ENCODE results near the gene SAPCD1. TPM values are rescaled to one million over a fixed set of nuclear protein-coding genes. Genes with fewer than 3 reads are reported as not detected.

Gene SAPCD1
- total RNA-seq, 2 donors from 2014 or later, result not detected

DNA sequence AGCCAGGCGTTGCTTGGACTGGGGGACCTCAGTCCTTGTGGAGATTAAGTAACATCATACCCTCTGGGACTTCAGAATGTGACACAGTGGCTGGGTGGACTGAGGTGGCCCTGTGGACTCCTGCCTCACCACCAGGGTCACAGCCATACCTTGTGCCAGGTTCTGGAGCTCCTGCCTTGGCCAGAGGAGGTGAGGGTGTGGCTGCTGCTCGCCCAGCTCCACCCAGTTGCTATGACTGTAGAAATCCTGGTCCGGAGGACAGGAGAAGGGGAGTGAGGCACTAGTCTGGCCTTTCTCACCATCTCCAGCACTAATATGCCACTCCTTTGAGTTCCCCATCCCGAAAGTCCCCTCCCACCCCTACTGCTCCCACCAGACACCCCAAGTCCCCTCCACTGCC, 12.7 kb downstream of the SAPCD1 start:
- H3K27ac ChIP-seq, result no peak overlapping the region
- no peak overlapping the region for H3K4me3 ChIP-seq
- peaks cover 24% of the 10 kb centered on the region for H3K36me3 ChIP-seq
- H3K4me1 ChIP-seq, result peaks cover 0 to 17% of the 10 kb centered on the region in 2 donors
- no peaks in the 10 kb centered on the region for H3K27me3 ChIP-seq
- no peak for DNase-seq (ENCODE audit: low spot score)
- no peak for TF ChIP-seq CTCF (IDR thresholded peaks at IDR 0.05)
- H3K9me3 ChIP-seq, result no peaks in the 10 kb centered on the region

DNA sequence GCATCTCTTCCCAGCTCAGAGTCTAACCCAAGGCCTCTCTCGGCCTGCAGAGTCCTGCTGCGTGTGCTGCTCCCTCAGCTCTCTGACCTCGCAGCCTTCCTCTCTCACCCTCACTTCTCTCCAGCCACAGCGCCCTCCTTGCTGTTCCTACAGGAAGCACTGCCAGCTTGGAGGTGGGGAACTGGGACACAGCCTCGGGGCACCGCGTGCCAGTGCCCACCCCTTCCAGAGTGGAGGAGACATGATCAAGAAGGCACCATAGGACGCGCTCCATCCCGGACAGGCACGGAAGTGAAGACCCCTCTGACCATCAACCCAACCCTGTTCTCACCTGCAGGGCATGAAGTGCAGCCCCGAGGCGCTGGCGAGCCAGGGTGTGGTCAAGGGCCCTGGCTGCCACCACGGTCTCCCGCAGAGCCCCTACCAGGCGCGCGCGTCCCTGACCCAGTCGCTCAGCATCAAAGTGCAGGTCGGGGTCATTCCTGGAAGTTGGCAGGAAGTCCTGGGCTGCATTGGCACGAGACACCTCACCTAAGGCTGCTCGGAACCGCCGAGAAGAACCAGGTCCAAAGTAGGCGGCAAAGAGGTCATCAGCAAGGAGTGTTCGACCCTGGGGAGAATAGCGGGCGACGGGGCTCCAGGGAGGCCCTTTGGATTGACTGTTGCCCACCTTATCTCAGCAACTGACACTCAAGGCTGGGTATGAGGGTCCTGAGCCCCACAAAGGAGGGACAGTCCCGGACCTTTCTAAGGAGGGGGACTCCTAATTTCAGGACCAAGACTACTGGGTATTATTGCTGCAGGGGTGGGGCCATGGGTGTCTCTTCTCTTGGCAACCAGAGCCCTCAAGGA, 13.4 kb downstream of the SAPCD1 start:
- Histone ChIP-seq H3K36me3 (peaks cover 31% of the 10 kb centered on the region), H3K4me3 (no peak overlapping the region), H3K27me3 (no peaks in the 10 kb centered on the region), H3K9me3 (no peaks in the 10 kb centered on the region), H3K4me1 (peaks cover 0 to 17% of the 10 kb centered on the region in 2 donors), H3K27ac (peak overlapping the region; percentile 61 to 70)
- DNase-seq (ENCODE audit: low spot score), result no peak
- TF ChIP-seq CTCF (IDR thresholded peaks at IDR 0.05), result no peak

- Histone ChIP-seq H3K36me3 (peaks cover 38% of the 10 kb centered on the region), H3K4me1 (peaks cover 0 to 17% of the 10 kb centered on the region in 2 donors), H3K4me3 (peak overlapping the region in 1 of 2 donors; percentile 8), H3K27ac (peak overlapping the region; percentile 61 to 70), H3K9me3 (no peaks in the 10 kb centered on the region), H3K27me3 (no peaks in the 10 kb centered on the region)
- TF ChIP-seq CTCF (IDR thresholded peaks at IDR 0.05), result no peak
- DNase-seq (ENCODE audit: low spot score), result no peak
Observed at GRCh38 chr6:31776485-31776988, 14.1 kb downstream of the SAPCD1 start.

GRCh38 chr6:31776989-31777666, 14.7 kb downstream of the SAPCD1 start, which contains the start of gene VWA7:
Gene VWA7, minus strand, starts transcription at chr6:31777328. Its CDS starts 549 bp downstream, at chr6:31776779.
- TF ChIP-seq CTCF (IDR thresholded peaks at IDR 0.05), result no peak
- H3K27me3 ChIP-seq, result no peaks in the 10 kb centered on the region
- peak within 1 kb of the TSS; percentile 61 to 70 for H3K27ac ChIP-seq
- H3K36me3 ChIP-seq, result peaks cover 44% of the 10 kb centered on the region
- no peaks in the 10 kb centered on the region for H3K9me3 ChIP-seq
- peaks cover 0 to 17% of the 10 kb centered on the region in 2 donors for H3K4me1 ChIP-seq
- H3K4me3 ChIP-seq, result peak within 1 kb of the TSS; percentile 8 to 24
- no peak for DNase-seq (ENCODE audit: low spot score)

- no peak overlapping the region for H3K4me3 ChIP-seq
Observed at GRCh38 chr6:31777667-31778050, 15.2 kb downstream of the SAPCD1 start.

More at GRCh38 chr6:31777667-31778050, 15.2 kb downstream of the SAPCD1 start:
- Histone ChIP-seq H3K27ac (peak overlapping the region; percentile 61 to 70), H3K36me3 (peaks cover 49% of the 10 kb centered on the region), H3K9me3 (no peaks in the 10 kb centered on the region), H3K4me1 (peaks cover 0 to 17% of the 10 kb centered on the region in 2 donors), H3K27me3 (no peaks in the 10 kb centered on the region)
- no peak for DNase-seq (ENCODE audit: low spot score)
- TF ChIP-seq CTCF (IDR thresholded peaks at IDR 0.05), result no peak
